ENCODE data around the gene BCKDHB.

BCKDHB gene

GRCh38 chr6:80364149-80364548, 257.7 kb downstream of the BCKDHB start:
- H3K27me3 ChIP-seq (ENCODE audit: insufficient read depth, poor library complexity, severe bottlenecking), result no peaks in the 10 kb centered on the region
- TF ChIP-seq CTCF (IDR thresholded peaks at IDR 0.05; ENCODE audit: poor library complexity, severe bottlenecking), result no peak
- ATAC-seq (ENCODE audit: low read depth) (no peak), DNase-seq (ENCODE audit: low spot score) (no peak)
- H3K36me3 ChIP-seq (ENCODE audit: low read depth), result no peaks in the 10 kb centered on the region
- no peak overlapping the region for H3K4me3 ChIP-seq (ENCODE audit: severe bottlenecking)
- H3K4me1 ChIP-seq (ENCODE audit: insufficient read depth, poor library complexity, severe bottlenecking), result no peaks in the 10 kb centered on the region
- H3K9me3 ChIP-seq (ENCODE audit: severe bottlenecking), result no peaks in the 10 kb centered on the region
- no peak overlapping the region for H3K27ac ChIP-seq (ENCODE audit: poor library complexity, severe bottlenecking)

GRCh38 chr6:80366051-80366450, 259.6 kb downstream of the BCKDHB start:
- no peaks in the 10 kb centered on the region for H3K9me3 ChIP-seq (ENCODE audit: severe bottlenecking)
- TF ChIP-seq CTCF (IDR thresholded peaks at IDR 0.05; ENCODE audit: poor library complexity, severe bottlenecking), result no peak
- H3K4me1 ChIP-seq (ENCODE audit: insufficient read depth, poor library complexity, severe bottlenecking), result no peaks in the 10 kb centered on the region
- no peak overlapping the region for H3K4me3 ChIP-seq (ENCODE audit: severe bottlenecking)
- H3K27me3 ChIP-seq (ENCODE audit: insufficient read depth, poor library complexity, severe bottlenecking), result no peaks in the 10 kb centered on the region
- ATAC-seq (ENCODE audit: low read depth) (no peak), DNase-seq (ENCODE audit: low spot score) (no peak)
- no peak overlapping the region for H3K27ac ChIP-seq (ENCODE audit: poor library complexity, severe bottlenecking)
- H3K36me3 ChIP-seq (ENCODE audit: low read depth), result no peaks in the 10 kb centered on the region

- Histone ChIP-seq H3K4me3 (ENCODE audit: severe bottlenecking) (no peak overlapping the region), H3K4me1 (ENCODE audit: insufficient read depth, poor library complexity, severe bottlenecking) (no peaks in the 10 kb centered on the region), H3K36me3 (ENCODE audit: low read depth) (no peaks in the 10 kb centered on the region), H3K27ac (ENCODE audit: poor library complexity, severe bottlenecking) (no peak overlapping the region), H3K9me3 (ENCODE audit: severe bottlenecking) (no peaks in the 10 kb centered on the region), H3K27me3 (ENCODE audit: insufficient read depth, poor library complexity, severe bottlenecking) (no peaks in the 10 kb centered on the region)
- no peak for TF ChIP-seq CTCF (IDR thresholded peaks at IDR 0.05; ENCODE audit: poor library complexity, severe bottlenecking)
- ATAC-seq (ENCODE audit: low read depth), result no peak
- no peak for DNase-seq (ENCODE audit: low spot score)
These were observed 260.2 kb downstream of the BCKDHB start for GRCh38 chr6:80366714-80367113.

- DNase-seq (ENCODE audit: low spot score), result no peak
- H3K36me3 ChIP-seq (ENCODE audit: low read depth), result no peaks in the 10 kb centered on the region
- H3K9me3 ChIP-seq (ENCODE audit: severe bottlenecking), result no peaks in the 10 kb centered on the region
- H3K4me3 ChIP-seq (ENCODE audit: severe bottlenecking), result no peak overlapping the region
- TF ChIP-seq CTCF (IDR thresholded peaks at IDR 0.05; ENCODE audit: poor library complexity, severe bottlenecking), result no peak
- ATAC-seq (ENCODE audit: low read depth), result no peak
- H3K27me3 ChIP-seq (ENCODE audit: insufficient read depth, poor library complexity, severe bottlenecking), result no peaks in the 10 kb centered on the region
- no peak overlapping the region for H3K27ac ChIP-seq (ENCODE audit: poor library complexity, severe bottlenecking)
- no peaks in the 10 kb centered on the region for H3K4me1 ChIP-seq (ENCODE audit: insufficient read depth, poor library complexity, severe bottlenecking)
These were observed 269.9 kb downstream of the BCKDHB start for GRCh38 chr6:80376411-80376810.

GRCh38 chr6:80380566-80380965, 274.1 kb downstream of the BCKDHB start:
- Histone ChIP-seq H3K27me3 (ENCODE audit: insufficient read depth, poor library complexity, severe bottlenecking) (no peaks in the 10 kb centered on the region), H3K9me3 (ENCODE audit: severe bottlenecking) (no peaks in the 10 kb centered on the region), H3K36me3 (ENCODE audit: low read depth) (no peaks in the 10 kb centered on the region), H3K27ac (ENCODE audit: poor library complexity, severe bottlenecking) (no peak overlapping the region), H3K4me3 (ENCODE audit: severe bottlenecking) (no peak overlapping the region), H3K4me1 (ENCODE audit: insufficient read depth, poor library complexity, severe bottlenecking) (no peaks in the 10 kb centered on the region)
- ATAC-seq (ENCODE audit: low read depth) (no peak), DNase-seq (ENCODE audit: low spot score) (no peak)
- TF ChIP-seq CTCF (IDR thresholded peaks at IDR 0.05; ENCODE audit: poor library complexity, severe bottlenecking), result no peak
